NB4 (cell line): ENCODE measurements around the gene OPN1LW.

Experiments used
- CTCF ChIP-seq: IDR thresholded peaks from one replicate; pipeline ENCODE4 v1.5.1; 2012; ENCODE audit warnings: low read depth, low read length
- POLR2A ChIP-seq: IDR thresholded peaks from 2 replicates; pipeline ENCODE4 v1.6.1; 2011; ENCODE audit warnings: mild to moderate bottlenecking; ENCODE audit not compliant: insufficient read length; ENCODE audit errors: extremely low read depth

DNA sequence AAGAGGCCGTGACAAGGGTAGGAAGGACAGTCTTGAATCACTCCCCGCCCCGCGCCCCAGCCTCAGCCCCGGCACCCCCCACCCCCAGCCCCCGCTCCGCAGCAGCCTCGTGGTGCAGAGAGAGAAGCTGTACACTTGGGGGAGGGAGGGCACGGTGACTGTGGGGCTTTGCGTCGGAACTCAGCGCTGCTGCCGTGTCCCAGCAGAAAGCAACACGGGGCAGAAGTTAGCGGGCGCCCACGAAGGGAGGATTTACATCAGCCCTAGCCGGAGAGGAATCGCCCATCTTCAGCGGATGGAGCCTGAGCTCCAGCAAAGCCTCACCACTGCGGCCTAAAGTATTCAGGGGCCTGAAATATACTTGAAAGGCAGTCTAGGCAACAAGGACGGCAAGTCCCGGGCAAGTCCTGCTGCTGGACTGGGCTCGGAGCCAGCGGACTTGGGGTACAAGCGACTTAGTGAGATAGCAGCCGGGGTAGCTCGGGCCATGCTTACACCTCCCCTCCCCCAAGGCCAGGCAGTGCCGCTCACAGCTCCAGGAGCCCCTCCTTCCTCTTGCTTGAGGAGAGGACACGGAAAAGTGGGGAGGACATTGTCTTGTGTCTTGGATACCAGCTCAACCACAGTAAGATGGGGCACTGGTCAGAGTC, 18.5 kb upstream of the OPN1LW start:
- TF ChIP-seq CTCF (no peak), POLR2A (no peak)
